Mucosa of stomach (tissue), 1 donor: ENCODE data around the gene TIMM8A.
"Not testable (repeated sequence)": the region's sequence is repeated elsewhere in the genome, so short reads cannot be mapped to it uniquely, and the experiment has no call there.

ENCODE experiments used
- H3K27me3 ChIP-seq: one replicate; pipeline ENCODE4 v1.7.0; 2013; ENCODE audit warnings: mild to moderate bottlenecking, low read length; ENCODE audit not compliant: control insufficient read depth, insufficient read depth
- H3K36me3 ChIP-seq: one replicate; pipeline ENCODE4 v1.7.0; 2013; ENCODE audit warnings: low read length; ENCODE audit not compliant: control insufficient read depth, insufficient read depth
- H3K4me1 ChIP-seq: one replicate; pipeline ENCODE4 v1.7.0; 2013; ENCODE audit warnings: mild to moderate bottlenecking, low read length; ENCODE audit not compliant: control insufficient read depth, insufficient read depth
- H3K4me3 ChIP-seq: one replicate; pipeline ENCODE4 v1.7.0; 2013; ENCODE audit warnings: low read length
- H3K9ac ChIP-seq: one replicate; pipeline ENCODE4 v1.7.0; 2013; ENCODE audit warnings: mild to moderate bottlenecking, low read length, moderate library complexity
- H3K9me3 ChIP-seq: one replicate; pipeline ENCODE4 v1.7.0; 2013; ENCODE audit warnings: mild to moderate bottlenecking, low read length, moderate library complexity; ENCODE audit not compliant: control insufficient read depth
- donor health status: Pancreatic carcinoma.

TIMM8A gene

GRCh38 chrX:101349193-101349562 is 636 bp upstream of the TIMM8A start:
- H3K4me3 ChIP-seq, result peak overlapping the region; percentile 80
- no peaks in the 10 kb centered on the region for H3K27me3 ChIP-seq
- H3K4me1 ChIP-seq, result no peaks in the 10 kb centered on the region
- H3K9ac ChIP-seq, result peak overlapping the region; percentile 75
- H3K9me3 ChIP-seq, result no peaks in the 10 kb centered on the region
- H3K36me3 ChIP-seq, result no peaks in the 10 kb centered on the region

GRCh38 chrX:101347859-101348451 is 587 bp downstream of the TIMM8A start:
- Histone ChIP-seq H3K4me1 (no peaks in the 10 kb centered on the region), H3K9me3 (no peaks in the 10 kb centered on the region), H3K36me3 (no peaks in the 10 kb centered on the region), H3K9ac (peak overlapping the region; percentile 75), H3K27me3 (no peaks in the 10 kb centered on the region), H3K4me3 (peak overlapping the region; percentile 80)

- H3K36me3 ChIP-seq, result no peaks in the 10 kb centered on the region
- no peaks in the 10 kb centered on the region for H3K9me3 ChIP-seq
- H3K4me1 ChIP-seq, result no peaks in the 10 kb centered on the region
- no peaks in the 10 kb centered on the region for H3K27me3 ChIP-seq
- no peak overlapping the region for H3K4me3 ChIP-seq
- H3K9ac ChIP-seq, result no peak overlapping the region
These were observed 10.7 kb downstream of the TIMM8A start for GRCh38 chrX:101337776-101338271.

GRCh38 chrX:101334310-101334709 is 14.2 kb downstream of the TIMM8A start:
- H3K4me1 ChIP-seq, H3K27me3 ChIP-seq, H3K4me3 ChIP-seq, H3K9ac ChIP-seq, H3K9me3 ChIP-seq, H3K36me3 ChIP-seq: not testable (repeated sequence)

- not testable (repeated sequence) for H3K27me3 ChIP-seq, H3K9me3 ChIP-seq, H3K36me3 ChIP-seq
These were observed 21.9 kb downstream of the TIMM8A start for GRCh38 chrX:101326600-101326999.

GRCh38 chrX:101303790-101304189 is 44.8 kb downstream of the TIMM8A start:
- Histone ChIP-seq H3K4me1 (no peaks in the 10 kb centered on the region), H3K4me3 (no peak overlapping the region), H3K36me3 (no peaks in the 10 kb centered on the region)

More at GRCh38 chrX:101326600-101326999, 21.9 kb downstream of the TIMM8A start:
- H3K9ac ChIP-seq, H3K4me1 ChIP-seq, H3K4me3 ChIP-seq: not testable (repeated sequence)

More at GRCh38 chrX:101303790-101304189, 44.8 kb downstream of the TIMM8A start:
- H3K9ac ChIP-seq, result no peak overlapping the region
- no peaks in the 10 kb centered on the region for H3K27me3 ChIP-seq
- no peaks in the 10 kb centered on the region for H3K9me3 ChIP-seq
